Fibroblast of villous mesenchyme (primary cell): Measurements from ENCODE around the gene BST1. TPM values are rescaled to one million over a fixed set of nuclear protein-coding genes. Genes with fewer than 3 reads are reported as not detected.
A peak's percentile ranks its signal among the peaks of the same experiment; 100 is the strongest.

Experiments
- DNase-seq: peaks from one replicate; pipeline ENCODE4 v3.0.0-alpha.2; 2010; ENCODE audit warnings: low read depth
- H3K4me3 ChIP-seq: 2 replicates; pipeline ENCODE4 v1.5.1; 2011; ENCODE audit warnings: low read depth, mild to moderate bottlenecking, low read length
- total RNA-seq: library from RNA; depleted of rRNA; stranded (reverse); fragments of >200 nt; gene quantifications from 2 replicates; pipeline ENCODE4 v1.2.3, GENCODE V29; 2012
- TF ChIP-seq, protein P1 (sequence below): IDR thresholded peaks from 2 replicates; pipeline ENCODE4 v1.5.1; 2012; ENCODE audit warnings: low read depth, mild to moderate bottlenecking, low read length; ENCODE audit not compliant: insufficient read depth

BST1 gene
- total RNA-seq, 1 donor, result 19.9 TPM

- DNase-seq, result no peak
- TF ChIP-seq, protein P1, sequence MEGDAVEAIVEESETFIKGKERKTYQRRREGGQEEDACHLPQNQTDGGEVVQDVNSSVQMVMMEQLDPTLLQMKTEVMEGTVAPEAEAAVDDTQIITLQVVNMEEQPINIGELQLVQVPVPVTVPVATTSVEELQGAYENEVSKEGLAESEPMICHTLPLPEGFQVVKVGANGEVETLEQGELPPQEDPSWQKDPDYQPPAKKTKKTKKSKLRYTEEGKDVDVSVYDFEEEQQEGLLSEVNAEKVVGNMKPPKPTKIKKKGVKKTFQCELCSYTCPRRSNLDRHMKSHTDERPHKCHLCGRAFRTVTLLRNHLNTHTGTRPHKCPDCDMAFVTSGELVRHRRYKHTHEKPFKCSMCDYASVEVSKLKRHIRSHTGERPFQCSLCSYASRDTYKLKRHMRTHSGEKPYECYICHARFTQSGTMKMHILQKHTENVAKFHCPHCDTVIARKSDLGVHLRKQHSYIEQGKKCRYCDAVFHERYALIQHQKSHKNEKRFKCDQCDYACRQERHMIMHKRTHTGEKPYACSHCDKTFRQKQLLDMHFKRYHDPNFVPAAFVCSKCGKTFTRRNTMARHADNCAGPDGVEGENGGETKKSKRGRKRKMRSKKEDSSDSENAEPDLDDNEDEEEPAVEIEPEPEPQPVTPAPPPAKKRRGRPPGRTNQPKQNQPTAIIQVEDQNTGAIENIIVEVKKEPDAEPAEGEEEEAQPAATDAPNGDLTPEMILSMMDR, result no peak
- H3K4me3 ChIP-seq, result no peak overlapping the region
These were observed 13.2 kb downstream of the BST1 start for GRCh38 chr4:15716115-15716514.

- peak; percentile 65 for DNase-seq
- no peak overlapping the region for H3K4me3 ChIP-seq
These were observed 14.2 kb downstream of the BST1 start for GRCh38 chr4:15717086-15717485.

GRCh38 chr4:15717657-15718416, 15.0 kb downstream of the BST1 start:
- H3K4me3 ChIP-seq, result no peak overlapping the region
- TF ChIP-seq, protein P1, result no peak
- DNase-seq, result peak; percentile 41

More at GRCh38 chr4:15717086-15717485, 14.2 kb downstream of the BST1 start:
- TF ChIP-seq, protein P1, result no peak

GRCh38 chr4:15718465-15718864, 15.6 kb downstream of the BST1 start:
- no peak overlapping the region for H3K4me3 ChIP-seq
- DNase-seq, result no peak
- TF ChIP-seq, protein P1, result no peak

DNA sequence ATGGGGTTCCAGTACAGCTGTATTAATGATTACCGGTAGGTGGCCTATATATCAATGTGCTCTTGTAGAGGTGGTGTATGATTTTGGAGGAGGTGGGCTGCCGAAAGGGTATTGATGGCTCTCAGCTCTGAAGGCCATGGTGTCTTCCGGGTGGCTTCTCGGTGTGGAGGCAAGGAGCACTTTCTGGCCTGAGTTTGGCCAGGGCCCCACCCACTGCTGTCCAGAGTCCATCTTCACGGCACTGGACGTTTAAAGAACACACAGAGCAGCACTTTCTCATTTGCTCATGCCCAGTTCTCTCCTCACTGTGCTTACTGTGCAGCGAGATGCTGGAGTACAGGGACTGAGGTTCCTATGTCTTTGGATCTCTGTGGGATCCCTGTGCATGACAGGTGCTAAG, 16.1 kb downstream of the BST1 start:
- no peak for DNase-seq
- TF ChIP-seq, protein P1, result no peak
- no peak overlapping the region for H3K4me3 ChIP-seq

- DNase-seq, result peak; percentile 65
- H3K4me3 ChIP-seq, result no peak overlapping the region
- TF ChIP-seq, protein P1, result no peak
These were observed 16.6 kb downstream of the BST1 start for GRCh38 chr4:15719506-15719905.

- H3K4me3 ChIP-seq, result no peak overlapping the region
- DNase-seq, result no peak
- TF ChIP-seq, protein P1, result no peak
These were observed 18.0 kb downstream of the BST1 start for GRCh38 chr4:15720851-15721250.
